HL-60/S4 (cell line): ENCODE data around the gene LRP5.
"Not testable (repeated sequence)": the region's sequence is repeated elsewhere in the genome, so short reads cannot be mapped to it uniquely, and the experiment has no call there.

Experiments
- in situ Hi-C: fragments of 300-500 bp; cut with MboI; formaldehyde crosslinking; loops from 2 replicates; pipeline ENCODE4 v1.14.3; 2022; ENCODE audit warnings: low sequenced_read_pairs

The LRP5 gene

DNA sequence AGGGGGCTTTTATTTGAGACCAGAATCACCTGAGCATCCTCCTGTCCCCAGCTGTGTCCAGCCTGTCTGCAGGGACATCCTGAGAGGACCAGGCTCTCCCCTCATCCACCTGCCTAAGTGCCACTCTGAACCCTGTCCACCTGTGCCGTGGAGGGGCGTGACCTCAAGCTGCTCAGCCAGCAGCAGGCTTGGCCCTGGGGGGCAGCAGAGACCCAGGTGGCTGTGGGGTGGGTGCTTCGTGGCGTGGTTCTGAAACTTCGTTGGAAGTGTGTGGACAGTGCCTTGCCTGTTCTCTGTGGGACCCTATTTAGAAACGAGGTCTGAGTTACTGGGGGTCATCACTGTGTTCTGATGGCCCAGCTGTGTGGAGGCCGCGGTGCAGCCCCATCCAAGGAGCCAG is 72.7 kb downstream of the LRP5 start:
- in situ Hi-C loops = no loop called here

DNA sequence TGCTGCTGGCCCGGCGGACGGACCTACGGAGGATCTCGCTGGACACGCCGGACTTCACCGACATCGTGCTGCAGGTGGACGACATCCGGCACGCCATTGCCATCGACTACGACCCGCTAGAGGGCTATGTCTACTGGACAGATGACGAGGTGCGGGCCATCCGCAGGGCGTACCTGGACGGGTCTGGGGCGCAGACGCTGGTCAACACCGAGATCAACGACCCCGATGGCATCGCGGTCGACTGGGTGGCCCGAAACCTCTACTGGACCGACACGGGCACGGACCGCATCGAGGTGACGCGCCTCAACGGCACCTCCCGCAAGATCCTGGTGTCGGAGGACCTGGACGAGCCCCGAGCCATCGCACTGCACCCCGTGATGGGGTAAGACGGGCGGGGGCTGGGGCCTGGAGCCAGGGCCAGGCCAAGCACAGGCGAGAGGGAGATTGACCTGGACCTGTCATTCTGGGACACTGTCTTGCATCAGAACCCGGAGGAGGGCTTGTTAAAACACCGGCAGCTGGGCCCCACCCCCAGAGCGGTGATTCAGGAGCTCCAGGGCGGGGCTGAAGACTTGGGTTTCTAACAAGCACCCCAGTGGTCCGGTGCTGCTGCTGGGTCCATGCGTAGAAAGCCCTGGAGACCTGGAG is 74.1 kb downstream of the LRP5 start:
- in situ Hi-C loops = no loop called here

DNA sequence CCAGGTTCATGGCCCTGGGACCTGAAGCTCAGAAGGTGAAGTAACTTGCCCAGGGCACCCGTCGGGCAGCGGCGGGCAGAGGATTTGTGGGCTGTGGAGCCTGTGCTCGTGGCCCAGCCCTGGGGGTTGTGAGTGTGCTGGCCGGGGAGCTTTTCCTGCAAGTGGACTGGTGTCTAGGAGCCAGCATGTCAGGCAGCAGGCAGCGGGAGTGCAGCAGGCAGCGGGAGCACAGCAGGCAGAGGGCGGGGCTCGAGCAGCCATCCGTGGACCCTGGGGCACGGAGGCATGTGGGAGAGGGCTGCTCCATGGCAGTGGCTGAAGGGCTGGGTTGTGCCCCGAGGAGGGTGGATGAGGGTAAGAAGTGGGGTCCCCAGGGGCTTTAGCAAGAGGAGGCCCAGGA is 75.4 kb downstream of the LRP5 start:
- in situ Hi-C loops = no loop called here

DNA sequence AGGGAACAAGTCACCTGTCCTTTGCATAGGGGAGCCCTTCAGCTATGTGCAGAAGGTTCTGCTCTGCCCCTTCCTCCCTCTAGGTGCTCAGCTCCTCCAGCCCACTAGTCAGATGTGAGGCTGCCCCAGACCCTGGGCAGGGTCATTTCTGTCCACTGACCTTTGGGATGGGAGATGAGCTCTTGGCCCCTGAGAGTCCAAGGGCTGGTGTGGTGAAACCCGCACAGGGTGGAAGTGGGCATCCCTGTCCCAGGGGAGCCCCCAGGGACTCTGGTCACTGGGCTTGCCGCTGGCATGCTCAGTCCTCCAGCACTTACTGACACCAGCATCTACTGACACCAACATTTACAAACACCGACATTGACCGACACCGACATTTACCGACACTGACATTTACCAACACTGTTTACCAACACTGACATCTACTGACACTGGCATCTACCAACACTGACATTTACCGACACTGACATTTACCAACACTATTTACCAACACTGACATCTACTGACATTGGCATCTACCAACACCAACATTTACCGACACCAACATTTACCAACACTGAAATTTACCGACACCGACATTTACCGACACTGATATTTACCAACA is 76.3 kb downstream of the LRP5 start:
- in situ Hi-C loops = no loop called here

DNA sequence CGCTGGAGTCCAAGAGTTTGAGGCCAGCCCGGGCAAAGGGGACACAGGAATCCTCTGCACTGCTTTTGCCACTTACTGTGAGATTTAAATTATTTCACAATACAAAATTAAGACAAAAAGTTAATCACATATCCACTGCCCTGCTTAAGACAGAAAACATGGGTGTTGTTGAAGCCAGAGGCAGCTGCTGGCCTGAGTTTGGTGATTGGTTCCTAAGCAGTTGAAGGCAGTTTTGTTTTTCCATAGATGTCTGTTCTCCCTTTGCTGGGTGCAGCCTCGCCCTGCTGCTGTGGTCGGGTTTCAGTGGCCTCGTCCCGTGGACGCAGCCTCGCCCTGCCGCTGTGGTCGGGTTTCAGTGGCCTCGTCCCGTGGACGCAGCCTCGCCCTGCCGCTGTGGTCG is 77.9 kb downstream of the LRP5 start:
- in situ Hi-C loops = no loop called here

DNA sequence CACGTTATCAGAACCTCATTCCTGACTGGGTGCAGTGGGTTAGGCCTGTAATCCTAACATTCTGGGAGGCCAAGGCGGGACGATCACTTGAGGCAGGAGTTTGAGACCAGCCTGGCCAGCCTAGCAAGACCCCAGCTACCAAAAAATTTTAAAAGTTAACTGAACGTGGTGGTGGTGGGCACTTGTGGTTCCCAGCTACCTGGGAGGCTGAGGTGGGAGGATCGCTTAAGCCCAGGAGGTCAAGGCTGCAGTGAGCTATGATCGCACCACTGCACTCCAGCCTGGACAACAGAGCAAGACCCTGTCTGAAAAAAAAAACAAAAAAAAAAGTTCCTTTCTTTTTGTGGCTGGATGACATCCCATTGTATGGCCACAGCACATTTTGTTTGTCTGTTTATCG is 80.4 kb downstream of the LRP5 start:
- in situ Hi-C loops = no loop called here

DNA sequence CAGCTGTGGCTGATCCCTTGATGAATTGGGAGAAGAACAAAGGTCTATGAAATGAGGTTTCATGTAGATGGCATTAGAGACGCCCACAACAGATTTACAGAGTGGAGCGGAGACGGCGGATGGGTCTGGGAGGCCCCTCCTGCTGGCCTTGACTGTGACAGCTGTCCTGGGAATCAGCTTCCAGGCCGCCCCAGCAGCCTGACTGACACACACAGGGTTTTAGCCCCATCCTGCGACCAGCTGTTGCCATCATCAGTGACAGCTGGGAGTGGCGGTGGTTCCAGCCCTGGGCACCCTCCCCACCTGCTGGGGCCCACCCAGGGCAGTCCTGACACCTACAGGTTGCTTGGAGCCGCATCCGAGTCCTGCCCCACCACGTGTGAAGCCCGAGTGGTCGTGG is 84.1 kb downstream of the LRP5 start:
- in situ Hi-C loops = no loop called here

DNA sequence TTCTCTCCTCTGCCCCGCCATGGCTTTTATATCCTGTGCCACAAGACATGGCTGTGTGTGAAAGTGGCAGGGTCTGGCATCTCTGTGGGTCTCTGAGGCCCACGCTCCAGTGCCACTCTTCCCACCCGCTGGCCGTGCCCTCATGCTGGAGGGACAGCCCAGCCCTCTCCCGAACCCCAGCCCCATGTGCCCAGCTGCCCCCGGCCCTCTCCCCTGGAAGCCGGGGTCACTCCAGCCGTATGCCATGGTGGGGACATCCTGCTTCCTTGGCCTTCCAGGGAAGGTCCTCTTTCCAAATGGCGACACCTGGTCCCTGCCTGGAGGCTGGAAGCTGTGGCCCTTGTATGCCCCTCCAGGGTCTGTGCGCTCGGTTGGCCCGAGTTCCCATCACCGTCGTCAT is 84.9 kb downstream of the LRP5 start:
- in situ Hi-C loops = no loop called here

DNA sequence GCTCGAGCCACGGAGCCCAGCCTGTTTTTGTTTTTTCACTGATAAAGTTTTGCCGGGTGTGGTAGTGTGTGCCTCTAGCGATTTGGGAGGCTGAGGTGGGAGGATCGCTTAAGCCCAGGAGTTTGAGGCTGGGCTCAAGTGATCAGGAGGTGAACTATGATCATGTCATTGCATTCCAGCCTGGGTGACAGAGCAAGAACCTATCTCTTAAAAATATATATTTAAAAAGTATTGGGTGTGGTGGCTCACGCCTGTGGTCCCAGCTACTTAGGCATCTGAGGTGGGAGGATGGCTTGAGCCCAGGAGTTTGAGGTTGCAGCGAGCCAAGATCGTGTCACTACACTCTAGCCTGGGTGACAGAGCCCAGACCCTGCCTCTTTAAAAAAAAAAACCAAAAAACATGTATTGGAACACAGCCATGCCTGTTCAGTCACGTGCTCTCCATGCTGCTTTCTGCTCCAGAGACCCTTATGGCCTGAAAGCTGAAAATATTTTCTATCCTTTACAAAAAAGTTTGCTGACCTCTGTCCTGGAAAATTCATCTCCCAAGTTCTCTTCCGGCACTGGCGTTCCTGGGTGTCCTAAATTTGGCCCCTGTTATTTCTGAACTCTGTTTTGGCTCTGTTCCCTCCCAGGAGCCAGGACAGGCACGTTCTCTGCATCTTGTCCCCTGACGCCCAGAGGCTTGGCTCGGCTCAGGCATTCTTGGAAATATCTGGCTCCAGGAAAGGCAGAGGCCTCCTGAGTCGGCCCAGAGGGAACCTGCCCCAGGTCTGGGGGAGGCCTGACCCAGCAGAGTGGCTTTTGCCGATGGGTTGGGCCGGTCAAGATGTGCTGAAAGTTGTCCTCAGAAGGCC is 86.8 kb downstream of the LRP5 start:
- in situ Hi-C loops = no loop called here

DNA sequence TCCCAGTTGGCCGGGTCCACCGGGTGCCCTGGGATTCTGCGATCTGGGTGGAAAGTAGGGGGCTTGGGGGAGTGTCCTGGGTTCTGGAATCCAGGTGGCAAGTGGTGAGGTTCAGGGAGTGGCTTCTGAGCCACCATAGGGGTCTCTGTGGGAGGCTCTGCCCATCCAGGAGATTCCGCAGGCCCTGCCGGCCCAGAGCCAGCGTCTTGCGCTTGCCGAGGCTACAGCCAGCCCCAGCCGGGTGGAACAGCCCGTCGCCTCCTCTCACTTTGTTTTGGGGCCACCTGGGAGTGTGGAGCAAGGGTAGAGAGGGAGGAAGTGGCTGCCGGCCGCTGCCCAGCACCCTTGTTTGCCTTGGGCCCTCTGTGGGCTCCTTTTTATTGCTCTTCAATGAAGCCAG is 87.5 kb downstream of the LRP5 start:
- in situ Hi-C loops = no loop called here

DNA sequence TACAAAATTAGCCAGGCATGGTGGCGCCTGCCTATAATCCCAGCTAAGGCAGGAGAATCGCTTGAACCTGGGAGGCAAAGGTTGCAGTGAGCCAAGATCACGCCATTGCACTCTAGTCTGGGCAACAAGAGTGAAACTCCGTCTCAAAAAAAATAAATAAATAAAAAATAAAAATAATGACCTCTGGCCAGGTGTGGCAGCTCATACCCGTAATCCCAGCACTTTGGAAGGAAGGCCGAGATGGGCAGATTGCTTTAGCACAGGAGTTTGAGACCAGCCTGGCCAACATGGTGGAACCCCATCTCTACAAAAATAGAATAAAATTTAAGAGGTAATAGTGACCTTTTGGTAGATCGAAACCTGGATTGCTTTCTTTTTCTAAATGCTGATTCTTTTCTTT is 88.2 kb downstream of the LRP5 start:
- in situ Hi-C loops = not testable (repeated sequence)

DNA sequence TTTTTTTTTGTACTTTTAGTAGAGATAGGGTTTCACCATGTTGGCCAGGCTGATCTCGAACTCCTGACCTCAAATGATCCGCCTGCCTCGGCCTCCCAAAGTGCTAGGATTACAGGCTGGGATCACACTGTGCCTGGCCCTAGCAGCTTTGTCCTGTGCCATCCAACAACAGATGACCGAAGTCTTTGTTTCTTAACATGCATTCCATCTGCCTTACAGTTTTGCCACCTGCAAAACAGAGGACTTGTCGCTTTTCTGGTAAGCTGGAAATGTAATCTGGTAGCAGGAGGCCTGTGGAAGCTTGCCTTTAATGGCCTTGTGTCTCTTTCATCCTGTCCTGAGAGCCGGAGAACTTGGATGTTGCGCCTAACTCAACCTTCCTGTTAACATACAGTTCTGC is 89.5 kb downstream of the LRP5 start:
- in situ Hi-C loops = no loop called here

DNA sequence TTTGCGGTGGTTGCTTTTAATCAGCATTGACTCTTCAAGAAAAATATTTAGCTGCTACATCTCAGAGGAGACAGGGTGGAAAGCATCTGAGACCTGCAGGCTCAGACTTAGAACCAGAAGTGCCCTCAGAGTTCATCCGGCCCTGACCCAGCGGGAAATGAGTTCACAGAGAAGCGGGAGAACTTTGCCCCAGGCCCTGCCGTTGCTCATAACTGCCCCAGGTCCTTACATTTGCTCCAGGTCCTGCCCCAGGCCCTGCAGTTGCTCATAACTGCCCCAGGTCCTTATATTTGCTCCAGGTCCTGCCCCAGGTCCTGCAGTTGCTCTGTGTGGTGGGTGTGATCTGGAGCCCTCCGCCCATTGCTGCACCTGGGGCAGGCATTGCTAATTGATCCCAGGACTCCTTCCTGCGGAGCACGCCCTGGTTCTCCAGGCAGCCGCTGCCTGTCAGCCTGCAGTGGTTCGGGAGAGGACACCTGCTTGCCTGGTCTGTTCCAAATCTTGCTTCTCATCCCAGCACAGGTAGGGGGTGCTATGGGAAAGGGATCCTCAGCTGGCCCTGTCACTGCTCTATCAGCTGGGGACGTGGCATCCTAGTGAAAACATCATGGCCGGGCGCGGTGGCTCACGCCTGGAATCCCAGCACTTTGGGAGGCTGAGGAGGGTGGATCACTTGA is 90.1 kb downstream of the LRP5 start:
- in situ Hi-C loops = no loop called here

DNA sequence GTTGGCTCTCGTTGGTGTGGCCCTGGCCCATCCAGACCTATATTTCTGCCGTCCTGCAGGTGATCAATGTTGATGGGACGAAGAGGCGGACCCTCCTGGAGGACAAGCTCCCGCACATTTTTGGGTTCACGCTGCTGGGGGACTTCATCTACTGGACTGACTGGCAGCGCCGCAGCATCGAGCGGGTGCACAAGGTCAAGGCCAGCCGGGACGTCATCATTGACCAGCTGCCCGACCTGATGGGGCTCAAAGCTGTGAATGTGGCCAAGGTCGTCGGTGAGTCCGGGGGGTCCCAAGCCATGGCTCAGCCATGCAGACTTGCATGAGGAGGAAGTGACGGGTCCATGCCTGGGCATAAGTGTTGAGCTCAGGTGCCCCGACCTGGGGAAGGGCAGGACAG is 91.0 kb downstream of the LRP5 start:
- in situ Hi-C loops = no loop called here

DNA sequence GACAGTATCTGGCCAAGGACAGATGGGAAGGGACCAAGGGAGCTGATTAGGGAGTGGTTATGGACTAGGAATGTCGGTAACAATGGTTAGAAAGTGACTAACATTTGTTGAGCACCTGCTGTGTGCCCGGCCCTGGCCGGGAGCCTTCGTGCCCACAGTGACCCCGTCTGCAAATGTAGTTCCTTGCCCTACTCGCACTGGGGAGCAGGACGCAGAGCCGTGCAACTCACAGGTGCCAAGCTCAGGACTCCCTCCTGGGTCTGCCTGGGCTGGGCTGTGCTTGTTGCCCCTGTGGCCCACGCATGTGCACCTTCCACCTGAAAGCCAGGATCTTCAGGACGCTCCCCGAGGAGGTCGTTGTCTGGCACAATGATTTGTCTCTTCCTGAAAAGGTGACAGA is 91.4 kb downstream of the LRP5 start:
- in situ Hi-C loops = no loop called here

DNA sequence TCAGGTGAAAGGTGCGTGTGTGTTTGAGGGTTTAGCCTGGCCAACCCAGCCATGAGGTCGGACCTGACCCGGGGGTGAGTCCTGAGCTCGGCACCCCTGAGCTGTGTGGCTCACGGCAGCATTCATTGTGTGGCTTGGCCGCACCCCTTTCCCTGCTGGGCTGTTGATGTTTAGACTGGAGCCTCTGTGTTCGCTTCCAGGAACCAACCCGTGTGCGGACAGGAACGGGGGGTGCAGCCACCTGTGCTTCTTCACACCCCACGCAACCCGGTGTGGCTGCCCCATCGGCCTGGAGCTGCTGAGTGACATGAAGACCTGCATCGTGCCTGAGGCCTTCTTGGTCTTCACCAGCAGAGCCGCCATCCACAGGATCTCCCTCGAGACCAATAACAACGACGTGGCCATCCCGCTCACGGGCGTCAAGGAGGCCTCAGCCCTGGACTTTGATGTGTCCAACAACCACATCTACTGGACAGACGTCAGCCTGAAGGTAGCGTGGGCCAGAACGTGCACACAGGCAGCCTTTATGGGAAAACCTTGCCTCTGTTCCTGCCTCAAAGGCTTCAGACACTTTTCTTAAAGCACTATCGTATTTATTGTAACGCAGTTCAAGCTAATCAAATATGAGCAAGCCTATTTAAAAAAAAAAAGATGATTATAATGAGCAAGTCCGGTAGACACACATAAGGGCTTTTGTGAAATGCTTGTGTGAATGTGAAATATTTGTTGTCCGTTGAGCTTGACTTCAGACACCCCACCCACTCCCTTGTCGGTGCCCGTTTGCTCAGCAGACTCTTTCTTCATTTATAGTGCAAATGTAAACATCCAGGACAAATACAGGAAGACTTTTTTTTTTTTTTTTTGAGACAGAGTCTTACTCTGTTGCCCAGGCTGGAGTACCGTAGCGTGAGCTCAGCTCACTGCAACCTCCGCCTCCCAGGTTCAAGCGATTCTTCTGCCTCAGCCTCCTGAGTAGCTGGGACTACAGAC is 94.2 kb downstream of the LRP5 start:
- in situ Hi-C loops = no loop called here

DNA sequence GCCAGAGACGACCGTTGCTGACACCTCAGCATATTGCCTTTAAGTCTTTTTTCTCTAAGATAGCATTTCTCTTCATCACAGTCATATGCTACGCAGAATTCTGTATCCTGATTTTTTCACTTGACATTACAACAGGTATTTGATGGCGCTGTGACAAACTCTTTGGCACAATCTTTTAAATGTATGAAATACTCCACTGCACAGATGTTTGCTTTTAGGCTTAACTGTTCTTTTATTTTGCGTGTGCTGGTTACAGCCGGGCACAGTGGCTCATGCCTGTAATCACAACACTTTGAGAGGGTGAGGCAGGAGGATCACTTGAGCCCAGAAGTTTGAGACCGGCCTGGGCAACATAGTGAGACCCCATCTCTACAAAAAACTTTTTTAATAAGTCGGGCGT is 96.1 kb downstream of the LRP5 start:
- in situ Hi-C loops = no loop called here

DNA sequence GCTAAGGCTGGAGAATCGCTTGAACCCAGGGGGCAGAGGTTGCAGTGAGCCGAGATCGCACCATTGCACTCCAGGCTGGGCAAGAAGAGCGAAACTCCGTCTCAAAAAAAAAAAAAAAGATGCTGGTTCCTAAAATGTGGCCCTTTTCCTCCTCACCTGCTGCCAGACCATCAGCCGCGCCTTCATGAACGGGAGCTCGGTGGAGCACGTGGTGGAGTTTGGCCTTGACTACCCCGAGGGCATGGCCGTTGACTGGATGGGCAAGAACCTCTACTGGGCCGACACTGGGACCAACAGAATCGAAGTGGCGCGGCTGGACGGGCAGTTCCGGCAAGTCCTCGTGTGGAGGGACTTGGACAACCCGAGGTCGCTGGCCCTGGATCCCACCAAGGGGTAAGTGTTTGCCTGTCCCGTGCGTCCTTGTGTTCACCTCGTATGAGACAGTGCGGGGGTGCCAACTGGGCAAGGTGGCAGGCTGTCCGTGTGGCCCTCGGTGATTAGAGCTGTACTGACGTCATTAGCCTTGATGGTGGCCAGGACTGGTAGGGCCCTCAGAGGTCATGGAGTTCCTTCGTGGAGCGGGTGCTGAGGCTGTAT is 97.5 kb downstream of the LRP5 start:
- in situ Hi-C loops = no loop called here

DNA sequence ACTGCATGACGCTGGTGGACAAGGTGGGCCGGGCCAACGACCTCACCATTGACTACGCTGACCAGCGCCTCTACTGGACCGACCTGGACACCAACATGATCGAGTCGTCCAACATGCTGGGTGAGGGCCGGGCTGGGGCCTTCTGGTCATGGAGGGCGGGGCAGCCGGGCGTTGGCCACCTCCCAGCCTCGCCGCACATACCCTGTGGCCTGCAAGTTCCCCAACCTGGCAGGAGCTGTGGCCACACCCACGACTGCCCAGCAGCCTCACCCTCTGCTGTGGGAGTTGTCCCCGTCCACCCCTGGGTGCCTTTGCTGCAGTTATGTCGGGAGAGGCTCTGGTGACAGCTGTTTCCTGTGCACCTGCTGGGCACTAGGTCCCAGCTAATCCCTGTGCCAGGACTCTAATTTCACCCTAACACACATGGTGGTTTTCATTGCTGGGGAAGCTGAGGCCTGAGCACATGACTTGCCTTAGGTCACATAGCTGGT is 99.2 kb downstream of the LRP5 start:
- in situ Hi-C loops = no loop called here
